Sigmoid colon (tissue), 4 donors: Measurements from ENCODE around the gene WHRN.

Experiments used
- EP300 ChIP-seq, 4 donors: sonication (generic); formaldehyde crosslinking; IDR thresholded peaks; one replicate each; pipeline ENCODE4 v1.6.1; 2017; ENCODE audit warnings: antibody characterized with exemption in 4 of 4
- POLR2A ChIP-seq, 2 donors: fragments of 450-650 bp; IDR thresholded peaks; one replicate each; pipeline ENCODE4 v1.6.1; 2016; ENCODE audit warnings: antibody characterized with exemption in 2 of 2, mild to moderate bottlenecking in 2 of 2, moderate library complexity in 2 of 2
- POLR2AphosphoS5 ChIP-seq, 4 donors: sonication (generic); formaldehyde crosslinking; IDR thresholded peaks; one replicate each; pipeline ENCODE4 v1.6.1; 2017; ENCODE audit warnings: antibody characterized with exemption in 4 of 4
- TF ChIP-seq, protein P1 (sequence below), 4 experiments: fragments of 450-650 bp in 3 of 4; fragments of 200-600 bp in 1 of 4; IDR thresholded peaks; one replicate each; pipeline ENCODE4 v1.5.1; 2016 to 2019; ENCODE audit warnings: antibody characterized with exemption in 4 of 4, mild to moderate bottlenecking in 3 of 4, moderate library complexity in 2 of 4

DNA sequence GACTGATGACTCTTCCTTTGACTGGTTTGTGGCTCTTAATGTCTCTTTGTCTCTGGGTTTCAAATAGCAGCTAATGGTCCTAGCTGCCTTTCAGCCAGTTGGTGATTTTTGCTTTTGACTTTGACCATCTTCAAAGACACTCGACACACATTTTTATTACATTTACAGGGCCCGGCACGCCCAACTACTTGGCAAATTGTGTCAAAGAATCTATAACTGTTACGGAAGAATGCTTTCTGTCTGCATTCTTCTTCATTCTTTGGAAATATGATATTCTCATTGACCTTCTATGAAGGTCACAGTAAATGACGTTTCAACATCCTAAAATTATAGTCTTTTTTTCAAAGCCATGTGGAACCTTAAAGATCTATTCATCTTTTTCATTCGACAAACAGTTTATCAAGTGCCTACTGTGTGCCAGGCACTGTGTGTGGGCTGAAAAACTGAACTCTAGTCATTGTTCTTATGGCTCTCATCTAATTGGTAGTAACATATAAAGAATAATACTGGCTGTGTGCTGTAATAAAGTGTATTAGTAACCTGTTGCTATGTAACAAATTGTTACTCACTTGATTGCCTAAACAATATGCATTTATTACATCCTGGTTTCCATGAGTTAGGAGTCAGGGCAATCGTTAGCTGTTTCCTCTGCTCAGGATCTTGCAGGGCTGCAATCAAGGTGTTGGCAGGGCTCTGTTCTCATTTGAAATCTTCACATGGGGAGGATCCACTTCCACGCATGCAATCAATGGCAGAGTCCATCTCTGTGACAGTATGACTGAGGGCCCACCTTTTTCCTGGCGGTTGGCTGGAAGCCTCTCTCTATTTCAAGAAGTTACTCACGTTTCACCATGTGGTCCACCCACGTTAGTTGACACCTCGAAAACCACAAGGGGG lies 7.0 kb upstream of the WHRN start:
- TF ChIP-seq POLR2A (IDR thresholded peaks at IDR 0.05) (no peak), POLR2AphosphoS5 (IDR thresholded peaks at IDR 0.05) (no peak), EP300 (IDR thresholded peaks at IDR 0.05) (no peak)
- TF ChIP-seq, protein P1, sequence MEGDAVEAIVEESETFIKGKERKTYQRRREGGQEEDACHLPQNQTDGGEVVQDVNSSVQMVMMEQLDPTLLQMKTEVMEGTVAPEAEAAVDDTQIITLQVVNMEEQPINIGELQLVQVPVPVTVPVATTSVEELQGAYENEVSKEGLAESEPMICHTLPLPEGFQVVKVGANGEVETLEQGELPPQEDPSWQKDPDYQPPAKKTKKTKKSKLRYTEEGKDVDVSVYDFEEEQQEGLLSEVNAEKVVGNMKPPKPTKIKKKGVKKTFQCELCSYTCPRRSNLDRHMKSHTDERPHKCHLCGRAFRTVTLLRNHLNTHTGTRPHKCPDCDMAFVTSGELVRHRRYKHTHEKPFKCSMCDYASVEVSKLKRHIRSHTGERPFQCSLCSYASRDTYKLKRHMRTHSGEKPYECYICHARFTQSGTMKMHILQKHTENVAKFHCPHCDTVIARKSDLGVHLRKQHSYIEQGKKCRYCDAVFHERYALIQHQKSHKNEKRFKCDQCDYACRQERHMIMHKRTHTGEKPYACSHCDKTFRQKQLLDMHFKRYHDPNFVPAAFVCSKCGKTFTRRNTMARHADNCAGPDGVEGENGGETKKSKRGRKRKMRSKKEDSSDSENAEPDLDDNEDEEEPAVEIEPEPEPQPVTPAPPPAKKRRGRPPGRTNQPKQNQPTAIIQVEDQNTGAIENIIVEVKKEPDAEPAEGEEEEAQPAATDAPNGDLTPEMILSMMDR (IDR thresholded peaks at IDR 0.05) = no peak
